NCI-H82 treated with DMSO at 0.1 percent for 48 hours (cell line): Measurements from ENCODE around the gene MYOM3.

Source experiments
- DNase-seq: peaks from one replicate; lab custom pipeline; 2025; ENCODE audit not compliant: unreplicated experiment; lab: John Stamatoyannopoulos, UW

MYOM3 gene

GRCh38 chr1:24117722-24118409 is 5.9 kb upstream of the MYOM3 start:
- DNase-seq, result no peak

- no peak for DNase-seq
These were observed 5.2 kb upstream of the MYOM3 start for GRCh38 chr1:24117132-24117531.

- no peak for DNase-seq
These were observed 2.8 kb upstream of the MYOM3 start for GRCh38 chr1:24114753-24115152.

- DNase-seq, result no peak
These were observed 1.7 kb upstream of the MYOM3 start for GRCh38 chr1:24113641-24114033.

GRCh38 chr1:24111262-24111995 is 506 bp downstream of the MYOM3 start:
- no peak for DNase-seq

- DNase-seq, result no peak
These were observed 1.2 kb downstream of the MYOM3 start for GRCh38 chr1:24110642-24111261.

- no peak for DNase-seq
These were observed 2.1 kb downstream of the MYOM3 start for GRCh38 chr1:24109686-24110475.

GRCh38 chr1:24109166-24109483 is 2.8 kb downstream of the MYOM3 start:
- DNase-seq, result no peak

- DNase-seq, result no peak
These were observed 3.4 kb downstream of the MYOM3 start for GRCh38 chr1:24108334-24109165.

- DNase-seq, result no peak
These were observed 4.3 kb downstream of the MYOM3 start for GRCh38 chr1:24107462-24108138.

GRCh38 chr1:24105368-24106160 is 6.4 kb downstream of the MYOM3 start:
- no peak for DNase-seq

- DNase-seq, result no peak
These were observed 7.1 kb downstream of the MYOM3 start for GRCh38 chr1:24104854-24105253.

GRCh38 chr1:24103879-24104278 is 8.1 kb downstream of the MYOM3 start:
- no peak for DNase-seq

- DNase-seq, result no peak
These were observed 8.5 kb downstream of the MYOM3 start for GRCh38 chr1:24103408-24103807.

GRCh38 chr1:24102961-24103360 is 9.0 kb downstream of the MYOM3 start:
- no peak for DNase-seq

- no peak for DNase-seq
These were observed 9.9 kb downstream of the MYOM3 start for GRCh38 chr1:24101796-24102586.

GRCh38 chr1:24100945-24101737 is 10.8 kb downstream of the MYOM3 start:
- no peak for DNase-seq
